VCaP (cell line): ENCODE results near the gene ENPP3.

Source experiments
- H3K27ac ChIP-seq: fragments of 450-650 bp; 2 replicates; pipeline ENCODE4 v1.5.1; 2017
- CTCF ChIP-seq: fragments of 450-650 bp; conservative IDR thresholded peaks from 2 replicates; pipeline ENCODE4 v1.5.1; 2017; ENCODE audit warnings: mild to moderate bottlenecking, moderate library complexity

Gene ENPP3

DNA sequence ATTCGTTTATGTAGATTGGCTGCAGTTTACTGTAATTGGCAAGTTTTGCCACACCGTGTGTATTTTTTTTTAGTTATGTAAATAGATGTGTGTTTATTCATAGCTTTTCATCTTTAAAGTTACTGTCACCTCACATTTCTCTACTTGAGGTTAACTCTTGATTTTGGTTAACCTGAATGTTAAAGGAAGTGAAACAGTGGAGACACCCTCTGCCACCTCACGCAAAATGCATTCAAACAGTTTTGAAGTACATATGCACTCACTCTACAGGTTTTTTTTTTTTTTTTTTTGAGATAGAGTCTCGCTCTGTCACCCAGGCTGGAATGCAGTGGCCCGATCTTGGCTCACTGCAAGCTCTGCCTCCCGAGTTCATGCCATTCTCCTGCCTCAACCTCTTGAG is 46.4 kb downstream of the ENPP3 start:
- no peak for TF ChIP-seq CTCF
- peak overlapping the region; percentile 49 for H3K27ac ChIP-seq

- H3K27ac ChIP-seq = no peak overlapping the region
- no peak for TF ChIP-seq CTCF
Measured at GRCh38 chr6:131685266-131685780, 48.2 kb downstream of the ENPP3 start.

- TF ChIP-seq CTCF = no peak
- no peak overlapping the region for H3K27ac ChIP-seq
Measured at GRCh38 chr6:131687022-131687421, 49.9 kb downstream of the ENPP3 start.

DNA sequence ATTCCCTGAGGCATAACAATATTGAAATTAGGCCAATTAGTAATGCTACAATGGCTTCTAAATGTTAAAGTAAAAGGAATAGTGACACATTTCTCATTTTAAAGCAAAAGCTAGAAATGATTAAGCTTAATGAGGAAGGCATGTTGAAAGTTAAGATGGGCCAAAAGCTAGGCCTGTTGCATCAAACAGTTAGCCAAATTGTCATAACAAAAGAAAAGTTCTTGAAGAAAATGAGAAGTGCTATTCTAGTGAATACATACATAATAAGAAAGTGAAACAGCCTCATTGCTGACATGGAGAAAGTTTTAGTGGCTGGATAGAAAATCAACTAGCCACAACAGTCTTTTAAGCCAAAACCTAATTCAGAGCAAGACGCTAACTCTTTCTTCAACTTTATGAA is 51.2 kb downstream of the ENPP3 start:
- H3K27ac ChIP-seq = no peak overlapping the region
- no peak for TF ChIP-seq CTCF

GRCh38 chr6:131692031-131692430 is 54.9 kb downstream of the ENPP3 start:
- TF ChIP-seq CTCF = no peak
- H3K27ac ChIP-seq = no peak overlapping the region

DNA sequence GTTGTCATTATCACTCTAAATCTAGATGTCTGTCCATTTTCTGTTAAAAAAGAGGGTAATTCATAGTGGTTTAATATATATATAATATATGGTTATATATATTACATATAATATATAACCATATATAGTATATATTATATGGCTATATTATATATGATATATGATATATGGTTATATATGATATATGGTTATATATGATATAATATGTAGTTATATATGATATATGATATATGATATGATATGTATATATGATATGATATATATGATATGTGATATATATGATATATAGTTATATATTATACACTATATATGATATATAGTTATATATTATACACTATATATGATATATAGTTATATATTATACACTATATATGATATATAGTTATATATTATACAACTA is 55.5 kb downstream of the ENPP3 start:
- TF ChIP-seq CTCF = no peak
- no peak overlapping the region for H3K27ac ChIP-seq

DNA sequence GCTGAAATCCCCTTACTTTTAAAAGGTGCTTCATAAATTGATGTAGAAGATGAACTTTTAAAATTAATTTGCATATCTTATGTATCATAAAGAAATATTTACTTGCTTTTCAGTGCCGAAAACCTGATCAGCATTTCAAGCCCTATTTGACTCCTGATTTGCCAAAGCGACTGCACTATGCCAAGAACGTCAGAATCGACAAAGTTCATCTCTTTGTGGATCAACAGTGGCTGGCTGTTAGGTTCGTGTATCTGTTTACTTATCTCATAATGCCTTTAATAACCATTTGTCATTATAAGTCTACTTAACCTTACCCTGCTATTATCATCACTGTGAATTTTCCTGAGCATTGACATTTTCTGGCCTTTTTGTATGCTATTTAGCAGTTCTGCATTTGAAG is 56.3 kb downstream of the ENPP3 start:
- TF ChIP-seq CTCF = no peak
- H3K27ac ChIP-seq = peak overlapping the region; percentile 34; the same call in 1 of the 2 replicates
